COLO829 (cell line): ENCODE measurements around the gene CLDN5.

ENCODE experiments used
- DNase-seq: peaks from one replicate; pipeline ENCODE4 v3.0.0; 2012; ENCODE audit warnings: low spot score

Gene CLDN5

DNA sequence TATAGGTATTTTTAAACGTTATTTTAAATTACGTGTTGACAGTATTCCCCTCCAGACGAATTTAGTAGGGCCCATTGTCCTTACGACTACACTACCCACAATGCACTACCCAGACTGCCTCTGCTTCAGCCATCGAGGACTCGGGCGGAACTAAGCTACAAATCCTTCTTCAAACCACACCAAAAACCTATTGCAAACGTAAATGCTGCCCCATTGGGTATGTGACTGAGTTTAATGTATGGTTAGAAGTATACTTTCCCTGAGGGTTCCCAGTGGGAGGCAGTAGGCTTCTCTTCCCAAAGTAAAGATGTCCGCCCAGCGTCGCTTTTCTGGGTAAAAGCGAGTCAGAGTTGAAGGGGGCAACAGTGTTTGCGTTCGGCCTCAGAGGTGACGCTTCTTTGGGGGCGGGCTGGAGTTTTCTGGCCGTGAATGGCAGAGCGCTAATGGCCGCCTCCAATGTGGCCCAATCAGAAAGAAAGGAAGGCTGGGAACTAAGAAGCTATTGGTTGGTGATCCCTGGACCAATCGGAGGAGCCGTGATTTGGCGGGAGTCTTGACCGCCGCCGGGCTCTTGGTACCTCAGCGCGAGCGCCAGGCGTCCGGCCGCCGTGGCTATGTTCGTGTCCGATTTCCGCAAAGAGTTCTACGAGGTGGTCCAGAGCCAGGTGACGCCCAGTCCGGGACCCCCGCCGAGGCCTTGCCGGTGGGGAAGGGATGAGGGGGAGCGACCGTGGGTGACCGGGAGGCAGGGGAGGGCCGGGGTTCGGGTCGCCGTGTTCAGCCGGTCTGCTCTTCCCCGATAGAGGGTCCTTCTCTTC lies 44.6 kb downstream of the CLDN5 start, which contains the start of gene CDC45:
Gene CDC45, plus strand, starts transcription at position 566 of the 818 bp plus-strand sequence. Its CDS starts 49 bp downstream, at position 615.
- peak; percentile 97 for DNase-seq

GRCh38 chr22:19478901-19479354 lies 45.3 kb downstream of the CLDN5 start, which contains the start of gene UFD1:
UFD1 (minus strand) TSS chr22:19479193; CDS start chr22:19479085, 108 bp downstream.
- DNase-seq = no peak

GRCh38 chr22:19478045-19478900 lies 45.9 kb downstream of the CLDN5 start:
- DNase-seq = no peak

GRCh38 chr22:19477321-19478044 lies 46.7 kb downstream of the CLDN5 start:
- DNase-seq = no peak

DNA sequence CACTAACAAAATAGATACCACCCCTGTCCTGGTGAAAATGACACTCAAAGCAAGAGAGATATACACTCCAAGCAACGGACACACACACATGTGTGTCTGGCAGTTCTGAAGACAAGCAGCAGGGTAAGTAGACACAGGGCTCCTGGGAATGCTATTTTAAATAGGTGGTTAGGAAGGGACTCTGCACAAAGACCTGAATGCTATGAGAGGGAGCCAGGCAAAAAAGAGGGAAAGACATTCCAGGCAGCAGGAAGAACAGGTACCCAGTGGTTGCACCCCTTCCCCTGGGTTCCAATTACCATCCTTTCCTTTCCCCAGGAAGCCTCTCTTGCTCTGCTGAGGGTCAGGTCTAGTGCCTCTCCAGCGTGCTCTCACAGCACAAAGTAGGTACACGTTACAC lies 48.2 kb downstream of the CLDN5 start:
- no peak for DNase-seq

- no peak for DNase-seq
These were observed 50.6 kb downstream of the CLDN5 start for GRCh38 chr22:19473578-19473977.
